ENCODE data around the gene ST8SIA6. TPM values are rescaled to one million over a fixed set of nuclear protein-coding genes. Genes with fewer than 3 reads are reported as not detected.
A peak's percentile ranks its signal among the peaks of the same experiment; 100 is the strongest.

Gene ST8SIA6
- total RNA-seq, 2 experiments from 2014 or later, result not detected

DNA sequence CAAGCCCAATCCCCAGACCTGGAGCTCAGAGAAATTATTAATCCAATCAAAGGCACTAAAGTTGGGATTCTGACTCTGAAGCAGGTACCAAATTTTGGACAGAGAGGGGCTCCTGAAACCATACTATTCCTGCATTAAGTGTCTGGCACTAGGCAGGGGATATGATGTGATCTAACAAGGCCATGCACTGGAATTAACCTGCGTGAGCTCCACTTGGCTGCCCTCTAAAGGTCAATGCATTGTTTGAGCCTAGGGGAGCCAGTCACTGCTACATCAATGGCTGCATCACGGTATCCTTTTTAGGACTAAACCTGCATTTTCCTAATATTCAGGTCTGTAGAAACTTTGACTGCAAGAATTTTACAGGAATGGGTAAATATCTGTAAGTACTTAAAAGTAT, 42.1 kb downstream of the ST8SIA6 start:
- POLR2A ChIA-PET, result no interaction called here
- CTCF ChIA-PET (ENCODE audit: unreplicated experiment), result interaction anchor here (0.6 kb wide), 1 partner anchor 35 kb away, joined by 4 read pairs; no protein-coding TSS in a partner anchor
- H2AFZ ChIP-seq (ENCODE audit: low read length), result no peak overlapping the region
- no peak overlapping the region for H3K4me3 ChIP-seq (ENCODE audit: low read depth, low read length, poor library complexity, severe bottlenecking)
- H3K27ac ChIP-seq (ENCODE audit: low read depth, low read length, poor library complexity, severe bottlenecking), result no peak overlapping the region
- no peaks in the 10 kb centered on the region for H3K4me1 ChIP-seq (ENCODE audit: insufficient read depth, low read length, poor library complexity, severe bottlenecking)
- no peaks in the 10 kb centered on the region for H3K79me2 ChIP-seq (ENCODE audit: insufficient read depth, low read depth, low read length)
- intact Hi-C loops (cut with micrococcal nuclease; ENCODE audit: unreplicated experiment), result no loop called here
- H3K4me2 ChIP-seq (ENCODE audit: low read length), result no peak overlapping the region
- H3K36me3 ChIP-seq (ENCODE audit: insufficient read depth, low read length), result no peaks in the 10 kb centered on the region
- no TSS peak for BruUV-seq (replicated peaks)
- TF ChIP-seq EZH2phosphoT487 (IDR thresholded peaks at IDR 0.05; ENCODE audit: borderline replicate concordance, low read depth, low read length), result no peak
- TF ChIP-seq, protein P1, sequence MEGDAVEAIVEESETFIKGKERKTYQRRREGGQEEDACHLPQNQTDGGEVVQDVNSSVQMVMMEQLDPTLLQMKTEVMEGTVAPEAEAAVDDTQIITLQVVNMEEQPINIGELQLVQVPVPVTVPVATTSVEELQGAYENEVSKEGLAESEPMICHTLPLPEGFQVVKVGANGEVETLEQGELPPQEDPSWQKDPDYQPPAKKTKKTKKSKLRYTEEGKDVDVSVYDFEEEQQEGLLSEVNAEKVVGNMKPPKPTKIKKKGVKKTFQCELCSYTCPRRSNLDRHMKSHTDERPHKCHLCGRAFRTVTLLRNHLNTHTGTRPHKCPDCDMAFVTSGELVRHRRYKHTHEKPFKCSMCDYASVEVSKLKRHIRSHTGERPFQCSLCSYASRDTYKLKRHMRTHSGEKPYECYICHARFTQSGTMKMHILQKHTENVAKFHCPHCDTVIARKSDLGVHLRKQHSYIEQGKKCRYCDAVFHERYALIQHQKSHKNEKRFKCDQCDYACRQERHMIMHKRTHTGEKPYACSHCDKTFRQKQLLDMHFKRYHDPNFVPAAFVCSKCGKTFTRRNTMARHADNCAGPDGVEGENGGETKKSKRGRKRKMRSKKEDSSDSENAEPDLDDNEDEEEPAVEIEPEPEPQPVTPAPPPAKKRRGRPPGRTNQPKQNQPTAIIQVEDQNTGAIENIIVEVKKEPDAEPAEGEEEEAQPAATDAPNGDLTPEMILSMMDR (conservative IDR thresholded peaks at IDR 0.05; ENCODE audit: low read length), result 0 out of 2 replicates have a peak, but pooled peaks have one; percentile 26
- H3K9me3 ChIP-seq (ENCODE audit: low read length), result no peaks in the 10 kb centered on the region
- DNase-seq (ENCODE audit: low spot score), result no peak
- no peaks in the 10 kb centered on the region for H4K20me1 ChIP-seq (ENCODE audit: insufficient read depth, low read length)
- no peaks in the 10 kb centered on the region for H3K9me2 ChIP-seq (ENCODE audit: insufficient read depth, low read length)

DNA sequence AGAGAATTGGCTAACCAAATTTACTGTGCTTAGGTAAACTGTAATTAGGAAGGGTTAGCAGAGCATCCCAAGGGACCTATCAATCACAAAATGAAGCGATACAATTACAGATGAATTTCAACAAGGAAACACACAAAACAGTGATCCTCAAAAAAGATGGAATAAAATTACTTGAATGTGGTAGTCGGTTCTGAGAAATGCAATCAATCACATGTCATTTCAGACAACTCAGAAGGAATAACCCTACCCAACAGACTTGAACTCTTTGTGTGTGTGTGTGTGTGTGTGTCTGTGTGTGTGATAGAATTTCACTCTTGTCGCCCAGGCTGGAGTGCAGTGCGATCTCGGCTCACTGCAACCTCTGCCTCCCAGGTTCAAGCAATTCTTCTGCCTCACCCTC, 43.5 kb downstream of the ST8SIA6 start:
- Histone ChIP-seq H3K36me3 (ENCODE audit: insufficient read depth, low read length) (no peaks in the 10 kb centered on the region), H3K9me3 (ENCODE audit: low read length) (no peaks in the 10 kb centered on the region), H3K27ac (ENCODE audit: low read depth, low read length, poor library complexity, severe bottlenecking) (no peak overlapping the region), H3K79me2 (ENCODE audit: insufficient read depth, low read depth, low read length) (no peaks in the 10 kb centered on the region), H2AFZ (ENCODE audit: low read length) (no peak overlapping the region), H3K4me1 (ENCODE audit: insufficient read depth, low read length, poor library complexity, severe bottlenecking) (no peaks in the 10 kb centered on the region), H4K20me1 (ENCODE audit: insufficient read depth, low read length) (no peaks in the 10 kb centered on the region), H3K4me2 (ENCODE audit: low read length) (no peak overlapping the region), H3K9me2 (ENCODE audit: insufficient read depth, low read length) (no peaks in the 10 kb centered on the region), H3K4me3 (ENCODE audit: low read depth, low read length, poor library complexity, severe bottlenecking) (no peak overlapping the region)
- intact Hi-C loops (cut with micrococcal nuclease; ENCODE audit: unreplicated experiment), result no loop called here
- no peak for DNase-seq (ENCODE audit: low spot score)
- TF ChIP-seq, protein P1 (conservative IDR thresholded peaks at IDR 0.05; ENCODE audit: low read length), result no peak
- no peak for TF ChIP-seq EZH2phosphoT487 (IDR thresholded peaks at IDR 0.05; ENCODE audit: borderline replicate concordance, low read depth, low read length)
- ChIA-PET POLR2A (no interaction called here), CTCF (ENCODE audit: unreplicated experiment) (no interaction called here)
- BruUV-seq (replicated peaks), result no TSS peak

DNA sequence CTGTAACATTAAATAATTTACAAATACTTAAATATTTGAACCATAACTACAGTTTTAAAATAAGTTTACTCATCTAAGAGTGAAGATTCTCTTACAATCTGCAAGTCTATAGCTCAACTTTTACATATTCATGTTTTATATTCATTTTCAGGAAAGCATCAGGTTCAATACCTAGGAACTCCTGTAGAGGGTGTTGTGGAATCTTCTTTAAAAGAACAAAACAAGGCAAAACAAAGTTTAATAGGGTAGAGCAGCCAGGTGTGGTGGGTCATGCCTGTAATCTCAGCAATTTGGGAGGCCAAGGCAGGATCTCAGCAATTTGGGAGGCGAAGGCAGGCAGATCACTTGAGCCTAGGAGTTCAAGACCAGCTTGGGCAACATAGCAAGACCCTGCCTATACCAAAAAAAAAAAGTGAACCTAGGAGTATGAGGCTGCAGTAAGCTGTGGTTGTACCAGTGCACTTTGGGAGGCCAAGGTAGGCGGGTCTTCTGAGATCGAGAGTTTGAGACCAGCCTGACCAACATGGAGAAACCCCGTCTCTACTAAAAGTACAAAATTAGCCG, 45.1 kb downstream of the ST8SIA6 start:
- Histone ChIP-seq H3K27ac (ENCODE audit: low read depth, low read length, poor library complexity, severe bottlenecking) (no peak overlapping the region), H3K4me1 (ENCODE audit: insufficient read depth, low read length, poor library complexity, severe bottlenecking) (no peaks in the 10 kb centered on the region), H4K20me1 (ENCODE audit: insufficient read depth, low read length) (no peaks in the 10 kb centered on the region), H2AFZ (ENCODE audit: low read length) (no peak overlapping the region), H3K9me2 (ENCODE audit: insufficient read depth, low read length) (no peaks in the 10 kb centered on the region), H3K4me2 (ENCODE audit: low read length) (no peak overlapping the region), H3K36me3 (ENCODE audit: insufficient read depth, low read length) (no peaks in the 10 kb centered on the region), H3K9me3 (ENCODE audit: low read length) (no peaks in the 10 kb centered on the region), H3K79me2 (ENCODE audit: insufficient read depth, low read depth, low read length) (no peaks in the 10 kb centered on the region), H3K4me3 (ENCODE audit: low read depth, low read length, poor library complexity, severe bottlenecking) (no peak overlapping the region)
- ChIA-PET POLR2A (interaction anchor here (0.7 kb wide), 1 partner anchor 203 kb away, joined by 3 read pairs; no protein-coding TSS in a partner anchor), CTCF (ENCODE audit: unreplicated experiment) (interaction anchor here (0.7 kb wide), 1 partner anchor 187 kb away, joined by 5 read pairs; no protein-coding TSS in a partner anchor)
- intact Hi-C loops (cut with micrococcal nuclease; ENCODE audit: unreplicated experiment), result no loop called here
- TF ChIP-seq, protein P1 (conservative IDR thresholded peaks at IDR 0.05; ENCODE audit: low read length), result peak; percentile 51
- no peak for TF ChIP-seq EZH2phosphoT487 (IDR thresholded peaks at IDR 0.05; ENCODE audit: borderline replicate concordance, low read depth, low read length)
- no peak for DNase-seq (ENCODE audit: low spot score)
- BruUV-seq (replicated peaks), result no TSS peak
